NCI-H187 treated with DMSO at 0.1 percent for 48 hours (cell line): ENCODE data around the gene RAG2.
"Not testable (repeated sequence)": the region's sequence is repeated elsewhere in the genome, so short reads cannot be mapped to it uniquely, and the experiment has no call there.

ENCODE experiments used
- DNase-seq: peaks from one replicate; lab custom pipeline; 2025; lab: John Stamatoyannopoulos, UW

The RAG2 gene

DNA sequence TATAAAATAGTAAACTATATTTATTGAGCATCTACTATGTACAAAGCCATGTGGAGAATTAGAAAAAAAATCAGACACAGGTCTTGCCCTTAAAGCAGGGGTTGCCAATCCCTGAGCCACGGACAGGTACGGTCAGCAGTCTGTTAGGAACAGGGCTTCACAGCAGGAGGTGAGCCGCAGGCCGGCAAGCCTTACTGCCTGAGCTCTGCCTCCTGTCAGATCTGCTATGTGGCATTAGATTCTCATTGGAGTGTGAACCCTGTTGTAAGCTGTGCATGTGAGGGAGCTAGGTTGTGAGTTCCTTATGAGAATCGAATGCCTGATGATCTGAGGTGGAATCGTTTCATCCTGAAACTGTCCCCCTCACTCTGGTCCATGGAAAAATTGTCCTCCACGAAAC is 2.1 kb upstream of the RAG2 start:
- DNase-seq, result no peak

GRCh38 chr11:36596880-36597279 is 1.2 kb downstream of the RAG2 start:
- no peak for DNase-seq

- DNase-seq, result peak; percentile 96
These were observed 3.6 kb downstream of the RAG2 start, which contains the start of gene IFTAP for GRCh38 chr11:36594316-36594989. Gene IFTAP, plus strand, starts transcription at chr11:36594502. Its CDS starts 15,602 bp downstream, at chr11:36610104.

GRCh38 chr11:36591433-36591832 is 6.6 kb downstream of the RAG2 start:
- no peak for DNase-seq

GRCh38 chr11:36590513-36590912 is 7.5 kb downstream of the RAG2 start:
- no peak for DNase-seq

DNA sequence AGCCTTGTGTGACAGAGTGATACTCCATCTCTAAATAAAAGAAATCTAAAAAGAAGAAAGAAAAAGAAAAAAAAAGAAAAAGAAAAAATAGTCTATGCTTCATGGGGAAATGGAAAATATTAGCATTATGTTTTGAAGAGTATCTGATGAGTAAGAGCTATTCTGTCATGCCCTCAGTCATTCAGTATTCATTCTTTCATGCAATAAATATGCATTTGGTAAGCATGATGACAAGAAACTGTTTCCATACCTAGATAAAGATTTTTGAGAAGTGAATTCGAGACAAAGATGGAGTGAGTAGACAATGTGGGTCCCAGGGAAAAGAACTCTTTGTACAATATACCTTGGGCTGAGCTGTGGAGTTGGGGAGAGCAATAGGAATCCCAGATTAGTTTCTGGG is 9.9 kb downstream of the RAG2 start:
- no peak for DNase-seq

- no peak for DNase-seq
These were observed 11.5 kb downstream of the RAG2 start for GRCh38 chr11:36586543-36586942.

- DNase-seq, result no peak
These were observed 14.4 kb downstream of the RAG2 start for GRCh38 chr11:36583667-36584066.

DNA sequence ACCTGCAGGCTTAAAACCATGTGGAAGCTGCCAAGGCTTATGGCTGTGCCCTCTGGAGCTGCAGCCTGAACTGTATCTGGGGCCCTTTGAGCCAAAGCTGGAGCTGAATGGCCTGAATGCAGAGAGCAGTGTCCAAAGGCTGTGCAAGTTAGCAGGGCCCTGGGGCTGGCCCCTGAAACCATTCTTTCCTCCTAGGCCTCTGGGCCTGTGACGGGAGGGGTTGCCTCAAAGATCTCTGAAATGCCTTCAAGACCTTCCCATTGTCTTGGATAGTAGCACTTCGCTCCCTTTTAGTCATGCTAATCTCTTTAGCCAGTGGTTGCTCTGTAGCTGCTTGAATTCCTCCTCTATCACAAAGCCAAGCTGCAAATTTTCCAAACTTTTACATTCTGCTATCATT is 16.5 kb downstream of the RAG2 start:
- DNase-seq, result no peak

DNA sequence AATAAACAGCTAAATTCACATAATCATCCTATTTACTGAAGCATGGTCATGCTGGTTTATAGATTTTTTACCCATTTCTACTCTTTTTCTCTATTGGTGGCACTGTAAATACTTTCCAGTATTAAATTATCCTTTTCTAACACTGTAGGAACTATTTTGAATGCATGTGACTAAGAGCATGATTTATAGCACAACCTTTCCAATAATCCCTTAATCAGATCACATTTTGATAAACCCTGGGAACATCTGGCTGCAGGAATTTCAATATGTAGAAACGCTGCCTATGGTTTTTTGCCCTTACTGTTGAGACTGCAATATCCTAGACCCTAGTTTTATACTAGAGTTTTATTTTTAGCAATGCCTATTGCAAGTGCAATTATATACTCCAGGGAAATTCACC is 19.6 kb downstream of the RAG2 start:
- no peak for DNase-seq

DNA sequence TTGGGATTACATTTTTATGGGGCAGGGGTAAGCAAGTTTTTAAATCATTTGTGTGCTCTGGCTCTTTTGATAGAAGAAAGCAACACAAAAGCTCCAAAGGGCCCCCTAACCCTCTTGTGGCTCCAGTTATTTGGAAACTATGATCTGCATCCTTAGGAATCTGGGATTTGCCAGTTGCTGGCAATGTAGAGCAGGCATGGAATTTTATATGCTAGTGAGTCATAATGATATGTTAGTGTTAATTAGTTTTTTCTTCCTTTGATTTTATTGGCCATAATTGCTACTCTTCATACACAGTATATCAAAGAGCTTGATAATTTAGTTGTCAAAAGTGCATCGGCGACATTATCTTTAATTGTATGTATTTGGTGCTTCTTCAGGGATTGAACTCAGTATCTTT is 20.2 kb downstream of the RAG2 start:
- no peak for DNase-seq

DNA sequence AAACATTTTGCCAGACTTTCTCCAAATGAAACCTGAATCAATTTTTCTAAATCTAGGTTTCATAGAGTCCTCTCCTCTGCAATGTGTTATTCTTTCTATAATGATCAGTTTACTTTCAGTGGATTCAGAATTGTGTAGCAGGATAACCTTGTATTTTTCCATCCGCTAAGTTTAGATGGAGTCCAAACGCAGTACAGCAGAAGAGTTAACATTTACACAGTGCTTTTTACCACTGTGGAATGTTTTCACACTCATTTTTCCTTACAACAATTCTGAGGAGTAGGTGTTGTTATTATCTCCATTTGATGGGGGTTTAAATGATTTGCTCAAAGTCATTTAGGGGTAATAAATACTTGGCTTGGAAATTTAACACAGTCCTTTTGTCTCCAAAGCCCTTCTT is 20.7 kb downstream of the RAG2 start:
- no peak for DNase-seq

DNA sequence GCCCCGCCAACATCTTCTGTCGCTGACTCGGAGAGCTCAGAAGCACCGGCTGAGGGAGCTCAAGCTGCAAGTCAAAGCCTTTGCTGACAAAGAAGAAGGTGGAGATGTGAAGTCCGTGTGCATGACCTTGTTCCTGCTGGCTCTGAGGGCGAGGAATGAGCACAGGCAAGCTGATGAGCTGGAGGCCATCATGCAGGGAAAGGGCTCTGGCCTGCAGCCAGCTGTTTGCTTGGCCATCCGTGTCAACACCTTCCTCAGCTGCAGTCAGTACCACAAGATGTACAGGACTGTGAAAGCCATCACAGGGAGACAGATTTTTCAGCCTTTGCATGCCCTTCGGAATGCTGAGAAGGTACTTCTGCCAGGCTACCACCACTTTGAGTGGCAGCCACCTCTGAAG is 23.6 kb downstream of the RAG2 start:
- no peak for DNase-seq

- DNase-seq, result no peak
These were observed 28.9 kb downstream of the RAG2 start for GRCh38 chr11:36569095-36569494.

DNA sequence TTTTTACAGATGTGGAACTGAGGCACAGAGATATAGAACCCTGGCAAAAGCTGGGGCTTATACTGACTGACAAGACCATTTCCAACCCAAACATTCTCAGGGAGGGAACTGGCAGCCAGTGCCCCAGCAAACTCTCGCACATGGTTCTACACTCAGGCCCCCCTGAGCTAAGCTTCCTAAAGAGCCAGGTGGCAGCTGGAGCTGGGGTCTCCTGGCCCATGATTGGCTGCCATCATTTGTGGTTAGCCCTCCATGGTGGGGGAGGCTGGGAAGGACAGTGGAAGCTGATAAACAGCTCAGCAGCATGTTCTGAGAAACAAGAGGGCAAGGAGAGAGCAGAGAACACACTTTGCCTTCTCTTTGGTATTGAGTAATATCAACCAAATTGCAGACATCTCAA is 30.3 kb downstream of the RAG2 start, which contains the start of gene RAG1:
RAG1 (plus strand) TSS at position 314 of the 400 bp plus-strand sequence. CDS start 5,298 bp downstream, outside the sequence.
- DNase-seq, result no peak

GRCh38 chr11:36566407-36567053 is 31.5 kb downstream of the RAG2 start:
- DNase-seq, result no peak

GRCh38 chr11:36565031-36565610 is 32.9 kb downstream of the RAG2 start:
- no peak for DNase-seq

DNA sequence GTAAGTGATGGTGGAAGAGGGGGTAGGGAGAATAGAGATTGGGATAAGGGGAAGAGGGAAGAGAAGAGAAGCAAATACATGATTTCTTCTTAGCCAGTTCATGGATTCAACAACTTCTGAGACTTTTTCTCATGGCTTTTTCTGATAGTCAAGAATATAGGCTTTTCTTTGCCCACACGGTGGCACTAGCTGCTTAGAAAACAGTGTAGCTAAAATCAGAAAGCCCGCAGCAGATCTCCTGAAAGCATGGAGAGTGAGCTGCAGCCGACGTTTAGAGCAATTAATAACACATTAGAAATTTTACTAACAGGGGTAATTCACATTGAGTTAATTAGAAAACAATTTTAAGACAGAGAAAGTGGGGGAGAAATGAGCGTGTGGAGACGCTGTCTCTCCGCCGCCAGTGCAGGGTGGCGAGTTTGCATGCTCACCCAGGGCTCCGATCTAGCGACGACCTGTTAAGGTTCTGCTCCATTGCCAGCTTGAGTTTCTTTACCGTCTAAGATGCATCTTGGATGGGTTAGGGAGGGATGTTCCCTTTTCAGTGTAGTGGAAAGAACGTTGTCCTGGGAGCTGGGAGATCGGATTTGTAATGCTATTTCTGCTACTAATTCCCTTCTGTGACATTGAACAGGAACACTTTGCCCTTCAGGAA is 33.5 kb downstream of the RAG2 start:
- no peak for DNase-seq

- no peak for DNase-seq
These were observed 39.2 kb downstream of the RAG2 start for GRCh38 chr11:36558571-36559413.

GRCh38 chr11:36557991-36558390 is 40.0 kb downstream of the RAG2 start:
- no peak for DNase-seq

DNA sequence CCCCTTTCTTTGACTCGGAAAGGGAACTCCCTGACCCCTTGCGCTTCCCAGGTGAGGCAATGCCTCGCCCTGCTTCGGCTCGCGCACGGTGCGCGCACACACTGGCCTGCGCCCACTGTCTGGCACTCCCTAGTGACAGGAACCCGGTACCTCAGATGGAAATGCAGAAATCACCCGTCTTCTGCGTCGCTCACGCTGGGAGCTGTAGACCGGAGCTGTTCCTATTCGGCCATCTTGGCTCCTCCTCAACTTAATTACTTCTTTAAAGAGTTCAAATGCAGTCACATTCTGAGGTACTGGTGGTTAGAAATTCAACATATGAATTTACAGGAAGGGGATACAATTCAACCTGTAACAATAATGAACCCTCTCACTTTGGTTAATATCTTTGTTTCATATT is 40.6 kb downstream of the RAG2 start:
- not testable (repeated sequence) for DNase-seq
